ENCODE results near the gene ARHGEF28. TPM values are rescaled to one million over a fixed set of nuclear protein-coding genes. Genes with fewer than 3 reads are reported as not detected.
A peak's percentile ranks its signal among the peaks of the same experiment; 100 is the strongest.

Gene ARHGEF28
- total RNA-seq, 1 donor from 2014 or later = 9.3 TPM

DNA sequence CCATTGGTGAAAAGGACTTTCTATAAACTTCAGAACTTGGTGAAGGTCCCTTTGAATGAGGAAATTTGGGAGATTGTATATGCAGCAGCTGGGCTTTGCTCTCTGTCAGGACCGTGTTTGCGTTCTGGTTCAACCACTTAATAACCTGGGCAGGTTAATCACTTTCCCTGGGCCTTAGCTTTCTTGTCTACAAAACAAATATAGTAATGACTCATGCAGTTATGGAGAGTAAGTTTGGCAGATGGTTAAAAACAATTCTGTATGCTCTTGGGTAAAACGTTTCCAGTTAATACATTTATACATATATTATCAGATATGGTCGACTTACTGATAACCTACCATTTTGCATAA lies 197.0 kb downstream of the ARHGEF28 start:
- Mint-ChIP-seq H3K27me3 (ENCODE audit: low read depth) (no peaks in the 10 kb centered on the region), H3K4me3 (ENCODE audit: unreplicated experiment) (no peak overlapping the region), H3K27ac (ENCODE audit: unreplicated experiment) (no peak overlapping the region), H3K4me1 (ENCODE audit: low read depth) (peaks cover 10% of the 10 kb centered on the region), H3K9me3 (ENCODE audit: low read depth) (no peaks in the 10 kb centered on the region), H3K36me3 (ENCODE audit: low read depth) (no peaks in the 10 kb centered on the region)
- no peak for DNase-seq (ENCODE audit: low spot score)
- TF ChIP-seq, protein P1, sequence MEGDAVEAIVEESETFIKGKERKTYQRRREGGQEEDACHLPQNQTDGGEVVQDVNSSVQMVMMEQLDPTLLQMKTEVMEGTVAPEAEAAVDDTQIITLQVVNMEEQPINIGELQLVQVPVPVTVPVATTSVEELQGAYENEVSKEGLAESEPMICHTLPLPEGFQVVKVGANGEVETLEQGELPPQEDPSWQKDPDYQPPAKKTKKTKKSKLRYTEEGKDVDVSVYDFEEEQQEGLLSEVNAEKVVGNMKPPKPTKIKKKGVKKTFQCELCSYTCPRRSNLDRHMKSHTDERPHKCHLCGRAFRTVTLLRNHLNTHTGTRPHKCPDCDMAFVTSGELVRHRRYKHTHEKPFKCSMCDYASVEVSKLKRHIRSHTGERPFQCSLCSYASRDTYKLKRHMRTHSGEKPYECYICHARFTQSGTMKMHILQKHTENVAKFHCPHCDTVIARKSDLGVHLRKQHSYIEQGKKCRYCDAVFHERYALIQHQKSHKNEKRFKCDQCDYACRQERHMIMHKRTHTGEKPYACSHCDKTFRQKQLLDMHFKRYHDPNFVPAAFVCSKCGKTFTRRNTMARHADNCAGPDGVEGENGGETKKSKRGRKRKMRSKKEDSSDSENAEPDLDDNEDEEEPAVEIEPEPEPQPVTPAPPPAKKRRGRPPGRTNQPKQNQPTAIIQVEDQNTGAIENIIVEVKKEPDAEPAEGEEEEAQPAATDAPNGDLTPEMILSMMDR (IDR thresholded peaks at IDR 0.05) = no peak

DNA sequence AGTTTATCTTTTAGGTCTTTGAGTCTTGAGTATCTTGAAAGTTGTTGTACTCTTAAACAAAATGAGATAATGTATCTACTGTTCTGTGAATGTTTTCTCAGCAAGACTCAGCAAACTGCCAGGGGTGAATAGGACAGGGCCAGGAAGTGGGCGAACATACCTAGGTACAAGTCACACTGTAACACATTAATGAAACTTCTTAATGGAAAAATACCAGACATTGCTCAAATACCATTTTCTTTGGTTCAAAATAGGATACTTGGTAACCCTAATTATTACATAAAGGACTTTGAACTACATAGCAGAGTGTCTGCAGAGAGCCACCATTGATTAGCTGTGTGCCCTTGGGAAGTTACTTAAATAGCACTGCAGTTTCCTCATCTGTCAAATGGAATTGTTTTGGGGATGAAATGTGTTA lies 197.5 kb downstream of the ARHGEF28 start:
- H3K27ac Mint-ChIP-seq (ENCODE audit: unreplicated experiment) = peak overlapping the region; percentile 10
- no peaks in the 10 kb centered on the region for H3K27me3 Mint-ChIP-seq (ENCODE audit: low read depth)
- no peak for DNase-seq (ENCODE audit: low spot score)
- peaks cover 4% of the 10 kb centered on the region for H3K4me1 Mint-ChIP-seq (ENCODE audit: low read depth)
- no peaks in the 10 kb centered on the region for H3K9me3 Mint-ChIP-seq (ENCODE audit: low read depth)
- TF ChIP-seq, protein P1 (IDR thresholded peaks at IDR 0.05) = no peak
- no peaks in the 10 kb centered on the region for H3K36me3 Mint-ChIP-seq (ENCODE audit: low read depth)
- H3K4me3 Mint-ChIP-seq (ENCODE audit: unreplicated experiment) = no peak overlapping the region

DNA sequence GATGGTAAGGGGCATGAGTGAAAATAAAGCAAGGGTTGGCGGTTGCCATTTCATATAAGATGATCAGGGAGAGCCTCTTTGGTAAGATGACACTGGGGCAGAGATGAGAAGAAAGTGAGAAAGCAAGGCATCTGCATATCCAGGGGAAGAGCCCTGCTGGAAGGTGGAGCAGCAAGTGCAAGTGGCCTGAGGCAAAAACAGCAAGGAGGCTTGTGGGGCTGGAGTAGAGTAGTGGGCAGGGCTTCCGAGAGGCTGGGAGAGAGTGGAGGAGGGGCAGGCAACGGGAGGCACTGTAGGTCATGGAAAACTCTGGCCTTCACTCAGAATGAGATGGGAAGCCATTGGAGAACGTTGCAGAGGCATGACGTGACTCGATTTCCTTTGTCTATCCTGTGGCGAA lies 199.2 kb downstream of the ARHGEF28 start:
- Mint-ChIP-seq H3K4me1 (ENCODE audit: low read depth) (no peaks in the 10 kb centered on the region), H3K4me3 (ENCODE audit: unreplicated experiment) (no peak overlapping the region), H3K27ac (ENCODE audit: unreplicated experiment) (no peak overlapping the region), H3K27me3 (ENCODE audit: low read depth) (no peaks in the 10 kb centered on the region), H3K36me3 (ENCODE audit: low read depth) (no peaks in the 10 kb centered on the region), H3K9me3 (ENCODE audit: low read depth) (no peaks in the 10 kb centered on the region)
- TF ChIP-seq, protein P1 (IDR thresholded peaks at IDR 0.05) = no peak
- no peak for DNase-seq (ENCODE audit: low spot score)

DNA sequence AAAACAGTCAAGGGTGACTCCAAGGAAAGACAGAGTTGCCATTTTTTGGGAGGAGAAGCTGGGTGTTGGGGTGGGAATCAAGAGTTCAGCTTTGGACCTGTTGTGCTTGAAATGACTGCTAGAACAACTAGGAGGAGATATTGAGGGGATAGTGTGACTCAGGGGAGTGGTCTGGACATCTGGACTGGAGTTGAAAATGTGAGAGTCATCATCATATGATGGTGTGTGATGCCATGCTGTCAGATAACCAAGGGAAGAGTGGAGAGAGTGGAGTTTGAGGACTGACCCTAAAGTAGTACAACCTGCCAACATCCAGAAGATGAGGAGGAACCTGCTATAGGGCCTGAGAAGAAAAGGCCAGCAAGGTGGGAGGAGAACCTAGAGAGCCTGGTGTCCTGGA lies 199.7 kb downstream of the ARHGEF28 start:
- TF ChIP-seq, protein P1 (IDR thresholded peaks at IDR 0.05) = no peak
- Mint-ChIP-seq H3K27ac (ENCODE audit: unreplicated experiment) (no peak overlapping the region), H3K4me1 (ENCODE audit: low read depth) (no peaks in the 10 kb centered on the region), H3K36me3 (ENCODE audit: low read depth) (no peaks in the 10 kb centered on the region), H3K9me3 (ENCODE audit: low read depth) (no peaks in the 10 kb centered on the region), H3K4me3 (ENCODE audit: unreplicated experiment) (no peak overlapping the region), H3K27me3 (ENCODE audit: low read depth) (no peaks in the 10 kb centered on the region)
- no peak for DNase-seq (ENCODE audit: low spot score)

DNA sequence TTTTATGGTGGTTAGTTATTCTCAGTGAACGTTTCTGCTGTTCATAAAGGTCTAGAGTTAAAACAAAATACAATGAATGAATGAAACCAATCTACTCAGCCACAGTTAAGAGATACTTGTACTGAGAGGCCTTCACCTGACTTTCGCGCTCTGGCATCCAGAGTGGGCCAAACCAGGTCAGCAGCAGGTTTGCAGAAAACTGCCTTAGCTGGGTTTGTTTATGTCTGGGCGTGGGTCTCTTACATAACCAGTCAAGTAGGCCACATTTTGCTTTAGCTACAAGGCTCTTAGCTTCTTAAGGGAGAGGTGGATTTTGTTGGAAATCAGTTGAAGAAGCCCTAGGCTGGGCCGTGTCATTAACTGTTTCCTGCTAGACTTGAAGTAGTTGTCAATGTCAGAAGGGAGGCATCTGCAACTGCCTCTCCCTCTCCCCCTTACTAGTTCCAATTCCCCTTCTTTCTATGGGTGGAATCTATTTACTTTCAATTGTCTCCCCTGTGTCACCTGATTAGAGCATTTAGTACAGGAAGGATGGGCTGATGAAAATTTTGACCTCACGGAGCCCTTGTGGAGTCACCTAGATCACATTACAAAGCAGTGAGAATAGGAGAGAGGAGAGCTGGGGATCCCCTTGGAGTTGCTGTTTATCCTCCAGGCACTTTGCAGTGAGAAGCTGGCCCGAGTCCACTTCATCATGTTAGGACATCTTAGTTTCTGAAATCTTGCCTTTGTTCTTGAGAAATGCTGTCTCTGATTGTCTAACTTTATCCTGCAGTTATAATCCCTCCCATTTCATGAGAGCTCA lies 200.5 kb downstream of the ARHGEF28 start:
- Mint-ChIP-seq H3K4me3 (ENCODE audit: unreplicated experiment) (no peak overlapping the region), H3K4me1 (ENCODE audit: low read depth) (no peaks in the 10 kb centered on the region), H3K27ac (ENCODE audit: unreplicated experiment) (no peak overlapping the region), H3K27me3 (ENCODE audit: low read depth) (no peaks in the 10 kb centered on the region), H3K9me3 (ENCODE audit: low read depth) (no peaks in the 10 kb centered on the region), H3K36me3 (ENCODE audit: low read depth) (no peaks in the 10 kb centered on the region)
- no peak for DNase-seq (ENCODE audit: low spot score)
- TF ChIP-seq, protein P1 (IDR thresholded peaks at IDR 0.05) = no peak

Measured in chondrocyte (in vitro differentiated cells).